Hindlimb muscle (tissue), 1 donor: Measurements from ENCODE around the gene KRTAP5-9. TPM values are rescaled to one million over a fixed set of nuclear protein-coding genes. Genes with fewer than 3 reads are reported as not detected.
"Not testable (repeated sequence)": the region's sequence is repeated elsewhere in the genome, so short reads cannot be mapped to it uniquely, and the experiment has no call there.

ENCODE experiments used
- DNase-seq: peaks from one replicate; pipeline ENCODE4 v3.0.0-alpha.2; 2013
- polyA plus RNA-seq: library from polyadenylated mRNA; unstranded; fragments of 120-200 nt; gene quantifications from one replicate; pipeline ENCODE4 v1.2.1, GENCODE V29; 2013; ENCODE audit not compliant: insufficient read length

Gene KRTAP5-9
- polyA plus RNA-seq, 1 donor, result not detected

- DNase-seq, result not testable (repeated sequence)
Measured at GRCh38 chr11:71588314-71588713, 40.1 kb downstream of the KRTAP5-9 start.

- not testable (repeated sequence) for DNase-seq
Measured at GRCh38 chr11:71588822-71589545, 40.8 kb downstream of the KRTAP5-9 start.

- DNase-seq, result not testable (repeated sequence)
Measured at GRCh38 chr11:71589546-71589920, 41.3 kb downstream of the KRTAP5-9 start.

Other genes starting within 250 kb of the KRTAP5-9 start
- 15.1 TPM for gene DHCR7, start 100.0 kb upstream of the KRTAP5-9 start, polyA plus RNA-seq
- gene NADSYN1, start 95.2 kb upstream of the KRTAP5-9 start, polyA plus RNA-seq, result 26.4 TPM
- not detected for gene KRTAP5-7, start 21.2 kb upstream of the KRTAP5-9 start, polyA plus RNA-seq
- not detected for gene KRTAP5-8, start 10.4 kb upstream of the KRTAP5-9 start, polyA plus RNA-seq
- gene KRTAP5-10, start 17.1 kb downstream of the KRTAP5-9 start, polyA plus RNA-seq, result not detected
- not detected for gene KRTAP5-11, start 34.5 kb downstream of the KRTAP5-9 start, polyA plus RNA-seq